HG02571 (cell line): ENCODE data around the gene KASH5.
"Not testable (repeated sequence)": the region's sequence is repeated elsewhere in the genome, so short reads cannot be mapped to it uniquely, and the experiment has no call there.

Source experiments
- ATAC-seq: cut with Tn5 transposase; IDR thresholded peaks from one replicate; pipeline ENCODE4 v1.9.1; 2021; ENCODE audit warnings: mild to moderate bottlenecking, moderate library complexity; ENCODE audit not compliant: unreplicated experiment

The KASH5 gene

DNA sequence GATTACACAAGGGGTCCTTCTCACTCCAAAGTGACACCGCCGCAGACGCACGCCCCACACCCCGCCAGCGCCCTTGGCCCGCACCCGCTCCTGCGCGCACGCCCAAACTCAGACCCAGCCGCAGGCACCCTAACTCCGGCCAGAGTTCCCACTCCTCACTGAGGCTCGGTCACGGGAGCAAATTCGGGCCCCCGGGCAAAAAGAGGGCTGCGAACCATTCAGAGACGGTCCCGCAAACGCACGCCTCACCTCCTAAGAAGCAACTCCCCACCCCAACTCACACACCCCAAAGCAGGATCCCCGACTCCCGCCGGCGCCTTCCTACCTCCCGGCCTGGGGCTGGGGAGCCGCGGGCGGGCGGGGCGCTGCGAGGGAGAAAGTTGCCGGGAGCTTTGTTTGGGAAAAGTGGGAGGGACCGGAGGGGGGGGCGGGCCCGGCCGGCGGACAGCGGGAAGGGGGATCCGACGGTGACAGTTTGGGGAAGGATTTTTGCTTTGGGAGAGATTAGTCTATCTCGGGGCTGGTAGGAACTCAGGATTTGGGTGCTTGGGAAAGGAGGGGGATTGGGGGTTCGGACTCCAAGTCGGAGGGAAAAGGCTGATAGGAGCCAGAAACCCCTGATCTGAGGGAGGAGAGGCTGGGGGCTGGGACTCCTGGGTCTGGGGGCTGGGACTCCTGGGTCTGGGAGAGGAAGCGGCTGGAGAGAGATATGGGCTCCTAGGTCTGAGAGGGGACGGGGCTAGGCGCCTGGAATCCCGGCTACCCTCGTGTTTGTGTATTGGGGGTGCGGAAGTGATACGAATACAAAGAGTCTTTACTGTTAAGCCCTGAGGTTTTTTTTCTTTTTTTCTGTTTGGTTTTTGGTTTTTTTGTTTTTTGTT is 25.8 kb upstream of the KASH5 start, which contains the start of gene TEAD2:
Gene TEAD2 (minus strand): TSS at position 369 of the 881 bp plus-strand sequence. CDS start 2,341 bp downstream, outside the sequence.
- ATAC-seq = no peak

DNA sequence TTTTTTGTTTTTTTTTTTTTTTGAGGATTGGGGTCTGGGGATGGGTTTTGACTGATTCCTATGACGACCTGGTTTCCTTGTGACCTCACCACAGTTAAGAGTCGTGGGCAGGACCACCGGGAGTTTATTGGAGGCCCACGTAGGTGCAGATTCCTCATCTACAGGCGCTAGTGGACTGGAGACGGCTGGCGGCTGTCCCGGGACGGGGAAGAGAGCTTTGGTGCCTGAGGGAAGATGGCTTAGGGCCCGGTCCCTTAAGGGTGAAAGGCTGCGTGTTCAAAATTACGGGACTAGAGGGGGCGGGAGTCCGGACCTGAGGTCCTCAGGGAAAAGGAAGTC is 25.2 kb upstream of the KASH5 start:
- ATAC-seq = no peak

DNA sequence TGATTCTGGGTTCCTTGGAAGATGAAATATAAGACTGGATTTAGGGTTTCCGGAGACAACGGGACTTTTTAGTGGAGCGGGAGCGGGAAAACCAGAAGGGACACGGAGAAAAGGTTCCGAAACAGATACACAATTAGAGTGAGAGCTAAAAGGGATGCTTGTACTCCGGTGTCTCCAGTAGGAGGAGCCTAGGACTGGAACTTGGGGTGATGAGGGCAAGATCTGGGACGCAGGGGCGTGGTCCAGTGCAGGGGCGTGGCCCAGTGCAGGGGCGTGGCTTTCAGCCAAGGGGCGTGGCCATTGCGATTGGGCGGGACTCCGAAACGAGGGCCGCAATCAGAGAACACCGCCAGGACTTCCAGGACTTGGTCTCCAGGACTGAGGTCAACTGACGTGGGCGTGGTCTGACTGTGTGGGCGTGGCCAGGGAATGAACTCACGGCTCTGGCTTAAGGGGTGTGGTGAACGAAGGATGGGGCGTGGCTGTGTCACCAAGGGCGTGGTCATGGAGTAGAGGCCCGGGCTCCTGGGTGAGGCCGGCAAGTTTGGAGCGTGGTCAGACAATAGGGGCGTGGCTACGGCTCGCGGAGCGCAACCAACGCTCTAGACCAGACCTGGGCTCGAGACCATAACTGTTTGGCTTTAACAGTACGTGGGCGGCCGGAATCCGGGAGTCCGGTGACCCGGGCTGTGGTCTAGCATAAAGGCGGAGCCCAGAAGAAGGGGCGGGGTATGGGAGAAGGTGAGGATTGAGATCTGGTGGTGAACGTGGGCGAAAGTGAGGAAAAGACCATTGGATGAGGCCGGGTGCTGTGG is 24.6 kb upstream of the KASH5 start, which contains the start of gene DKKL1:
Gene DKKL1 (plus strand): TSS at position 610 of the 815 bp plus-strand sequence. CDS start 122 bp downstream, at position 732.
- ATAC-seq = no peak

DNA sequence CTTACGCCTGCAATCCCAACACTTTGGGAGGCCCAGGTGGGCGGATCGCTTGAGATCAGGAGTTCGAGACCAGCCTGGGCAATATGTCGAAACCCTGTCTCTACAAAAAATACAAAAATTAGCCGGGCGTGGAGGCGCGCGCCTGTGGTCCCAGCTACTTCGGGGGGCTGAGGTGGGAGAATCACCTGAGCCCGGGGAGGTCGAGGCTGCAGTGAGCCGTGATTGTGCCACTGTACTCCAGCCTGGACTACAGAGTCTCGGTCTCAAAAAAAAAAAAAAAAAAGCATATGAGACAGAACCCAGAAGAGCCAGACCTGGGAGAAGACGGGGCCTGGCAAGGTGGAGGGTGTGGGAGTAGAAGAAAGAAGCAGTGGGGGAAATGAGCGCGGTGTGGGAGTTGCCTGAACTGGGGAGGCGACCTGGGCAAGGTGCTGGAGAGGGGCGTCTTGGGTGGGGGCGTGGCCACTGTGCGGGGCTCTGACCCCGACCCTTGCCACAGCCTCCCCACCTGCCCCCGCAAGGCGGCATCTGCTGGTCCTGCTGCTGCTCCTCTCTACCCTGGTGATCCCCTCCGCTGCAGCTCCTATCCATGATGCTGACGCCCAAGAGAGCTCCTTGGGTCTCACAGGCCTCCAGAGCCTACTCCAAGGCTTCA is 23.8 kb upstream of the KASH5 start:
- no peak for ATAC-seq

DNA sequence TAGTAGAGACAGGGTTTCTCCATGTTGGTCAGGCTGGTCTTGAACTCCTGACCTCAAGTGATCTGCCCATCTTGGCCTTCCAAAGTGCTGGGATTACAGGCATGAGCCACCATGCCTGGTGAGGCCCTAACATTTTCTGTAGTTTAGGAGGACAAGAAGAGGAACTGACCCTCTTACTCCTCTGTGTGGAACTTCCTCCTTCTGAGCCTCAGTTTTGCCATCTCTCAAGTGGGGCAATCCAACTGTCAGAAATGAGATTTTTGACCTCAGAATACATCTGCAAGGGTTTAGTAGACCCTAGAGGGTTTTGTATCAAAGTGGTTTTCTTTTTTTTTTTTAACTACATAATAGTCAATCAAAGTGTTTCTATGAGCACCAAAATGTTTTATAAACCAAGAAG is 21.9 kb upstream of the KASH5 start:
- ATAC-seq = no peak

DNA sequence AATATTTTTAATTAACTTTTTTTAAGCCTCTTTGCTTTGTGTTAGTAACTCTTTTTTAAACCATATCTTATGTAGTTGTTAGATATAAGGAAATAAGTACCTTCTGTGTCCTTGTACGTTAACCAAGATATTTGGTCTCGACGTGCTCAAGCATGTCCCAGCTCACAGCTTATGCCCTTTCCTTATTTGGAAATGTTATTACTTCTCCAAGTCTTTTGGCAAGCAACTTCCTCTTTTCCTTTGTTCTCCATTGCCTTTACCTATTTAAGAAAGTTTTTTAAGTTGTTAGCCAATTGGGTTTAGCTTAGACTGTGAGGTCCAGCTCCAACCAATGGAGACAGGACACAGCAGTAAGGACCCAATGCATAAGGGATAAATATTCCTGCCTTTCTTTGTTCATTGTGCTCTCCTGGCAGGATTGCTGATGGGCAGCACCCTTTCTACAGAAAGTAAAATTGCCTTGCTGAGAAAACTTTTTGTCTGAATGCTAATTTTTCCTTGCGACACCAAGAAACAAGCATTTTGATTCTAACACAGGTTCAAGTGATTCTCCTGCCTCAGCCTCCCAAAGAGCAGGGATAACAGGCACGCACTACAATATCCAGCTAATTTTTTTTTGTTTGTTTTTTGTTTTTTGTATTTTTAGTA is 19.2 kb upstream of the KASH5 start:
- no peak for ATAC-seq

DNA sequence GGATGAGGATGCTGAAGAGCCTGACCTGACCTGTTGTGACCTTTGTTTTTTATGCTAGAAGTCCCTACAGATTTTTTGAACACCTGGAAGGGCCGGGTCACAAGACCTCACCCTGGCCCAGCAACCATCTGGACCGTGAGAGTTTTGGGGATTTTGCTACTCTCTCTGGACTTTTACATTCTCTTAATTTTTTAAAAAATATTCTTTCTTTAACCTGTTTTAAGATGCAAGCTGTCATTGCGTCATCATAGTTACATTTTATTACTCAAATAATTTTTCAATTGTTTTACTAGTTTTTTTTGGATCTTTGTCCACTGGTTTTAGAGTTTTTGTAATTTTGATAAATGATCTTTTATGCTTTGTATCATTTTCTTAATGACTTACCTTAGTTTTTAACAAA is 16.9 kb upstream of the KASH5 start:
- no peak for ATAC-seq

DNA sequence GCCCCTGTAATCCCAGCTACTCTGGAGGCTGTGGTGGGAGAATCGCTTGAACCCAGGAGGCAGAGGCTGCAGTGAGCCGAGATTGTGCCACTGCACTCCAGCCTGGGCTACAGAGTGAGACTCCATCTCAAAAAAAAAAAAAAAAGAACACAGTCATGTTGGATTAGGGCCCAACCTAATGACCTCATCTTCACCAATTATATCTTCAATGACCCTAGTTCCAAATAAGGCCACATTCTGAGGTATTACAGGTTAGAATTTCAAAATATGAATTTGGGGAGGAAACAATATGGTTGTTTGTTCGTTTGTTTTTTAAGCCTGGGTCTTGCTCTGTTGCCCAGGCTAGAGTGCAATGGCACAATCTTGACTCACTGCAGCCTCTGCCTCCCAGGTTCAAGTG is 14.9 kb upstream of the KASH5 start:
- not testable (repeated sequence) for ATAC-seq

DNA sequence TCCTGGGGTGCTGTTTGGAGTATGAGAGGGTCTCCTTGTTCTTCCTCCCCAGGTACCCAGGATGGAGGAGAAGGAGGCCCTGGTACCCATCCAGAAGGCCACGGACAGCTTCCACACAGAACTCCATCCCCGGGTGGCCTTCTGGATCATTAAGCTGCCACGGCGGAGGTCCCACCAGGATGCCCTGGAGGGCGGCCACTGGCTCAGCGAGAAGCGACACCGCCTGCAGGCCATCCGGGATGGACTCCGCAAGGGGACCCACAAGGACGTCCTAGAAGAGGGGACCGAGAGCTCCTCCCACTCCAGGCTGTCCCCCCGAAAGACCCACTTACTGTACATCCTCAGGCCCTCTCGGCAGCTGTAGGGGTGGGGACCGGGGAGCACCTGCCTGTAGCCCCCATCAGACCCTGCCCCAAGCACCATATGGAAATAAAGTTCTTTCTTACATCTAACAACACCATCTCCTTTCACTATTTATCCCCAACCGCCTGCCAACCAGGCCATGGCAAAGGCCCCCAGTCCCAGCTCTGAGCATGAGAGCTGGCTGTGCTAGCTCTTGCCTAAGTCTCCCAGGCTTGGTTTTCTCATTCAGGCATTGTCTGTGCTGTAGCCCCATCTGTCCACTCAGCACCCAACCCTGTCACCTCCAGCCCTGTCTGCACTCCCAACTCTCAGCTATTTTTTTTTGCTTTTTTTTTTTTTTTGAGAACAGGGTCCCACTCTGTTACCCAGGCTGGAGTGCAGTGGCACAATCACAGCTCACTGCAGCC is 13.2 kb upstream of the KASH5 start:
- ATAC-seq = no peak

DNA sequence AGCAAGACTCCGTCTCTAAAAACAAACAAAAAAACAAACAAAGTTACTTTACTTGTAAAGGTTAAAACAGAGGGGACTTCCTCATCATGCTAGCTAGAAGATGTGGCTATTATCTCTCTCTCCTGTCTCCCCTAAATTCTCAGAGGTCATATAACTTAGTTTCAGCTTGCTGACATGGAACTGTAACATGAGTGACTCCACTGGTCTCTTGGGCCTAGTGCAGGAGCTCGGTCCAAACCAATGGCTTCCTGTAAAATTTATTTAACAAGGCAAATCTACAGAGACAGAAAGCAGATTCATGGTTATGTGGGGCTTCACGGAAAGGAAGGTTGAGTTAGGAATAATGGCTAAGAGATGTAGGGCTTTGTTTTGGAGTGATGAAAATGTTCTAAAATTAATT is 9.5 kb upstream of the KASH5 start:
- no peak for ATAC-seq

DNA sequence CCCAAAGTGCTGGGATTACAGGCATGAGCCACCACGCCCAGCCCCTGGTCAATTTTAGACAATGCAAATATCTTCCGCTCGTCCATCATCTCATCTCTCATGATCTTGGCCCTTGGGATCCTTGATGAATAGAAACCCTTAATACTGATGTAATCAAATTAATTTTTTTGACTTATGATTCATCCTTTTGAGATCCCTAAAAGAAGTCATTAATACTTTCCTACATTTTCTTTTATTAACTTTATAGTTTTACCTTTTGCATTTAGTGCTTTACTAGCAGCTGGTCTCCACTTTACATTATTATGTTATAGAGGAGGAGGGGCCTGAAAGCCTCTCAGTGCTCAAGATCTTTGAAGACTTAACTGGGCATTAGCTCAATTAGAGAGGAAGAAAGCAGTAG is 7.7 kb upstream of the KASH5 start:
- no peak for ATAC-seq

DNA sequence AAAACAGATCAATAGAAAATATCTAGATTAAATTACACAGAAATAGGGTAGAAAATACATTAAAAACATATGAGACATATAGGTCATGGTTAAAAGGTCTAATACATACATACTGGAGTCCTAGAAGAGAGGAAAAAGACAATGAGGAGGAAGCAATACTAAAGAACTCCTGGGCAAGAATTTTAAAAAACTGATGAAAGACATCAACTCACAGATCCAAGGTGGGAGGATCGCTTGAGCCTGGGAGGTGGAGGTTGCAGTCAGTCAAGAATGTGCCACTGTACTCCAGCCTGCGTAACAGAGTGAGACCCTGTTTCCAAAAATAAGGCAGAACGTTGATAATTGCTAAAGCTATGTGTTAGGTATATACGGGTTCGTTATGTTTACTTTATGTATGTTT is 5.4 kb upstream of the KASH5 start:
- ATAC-seq = no peak

DNA sequence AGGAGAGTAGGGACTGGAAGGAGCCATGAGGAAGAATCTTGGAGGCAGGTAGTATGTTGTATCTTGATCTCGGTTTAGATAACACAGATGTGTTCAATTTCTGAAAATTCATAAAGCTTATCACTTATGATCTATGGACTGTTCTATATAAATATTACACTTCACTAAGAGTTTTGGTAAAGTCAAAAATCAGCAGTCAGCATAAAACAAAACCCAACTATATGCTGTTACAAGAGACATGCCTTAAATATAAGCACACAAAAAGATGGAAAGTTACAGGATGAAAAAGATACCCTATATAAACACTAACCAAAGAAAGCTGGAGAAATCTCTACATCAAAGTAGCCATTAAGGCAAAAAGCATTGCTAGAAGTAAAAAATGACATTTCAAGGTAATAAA is 4.5 kb upstream of the KASH5 start:
- ATAC-seq = no peak

DNA sequence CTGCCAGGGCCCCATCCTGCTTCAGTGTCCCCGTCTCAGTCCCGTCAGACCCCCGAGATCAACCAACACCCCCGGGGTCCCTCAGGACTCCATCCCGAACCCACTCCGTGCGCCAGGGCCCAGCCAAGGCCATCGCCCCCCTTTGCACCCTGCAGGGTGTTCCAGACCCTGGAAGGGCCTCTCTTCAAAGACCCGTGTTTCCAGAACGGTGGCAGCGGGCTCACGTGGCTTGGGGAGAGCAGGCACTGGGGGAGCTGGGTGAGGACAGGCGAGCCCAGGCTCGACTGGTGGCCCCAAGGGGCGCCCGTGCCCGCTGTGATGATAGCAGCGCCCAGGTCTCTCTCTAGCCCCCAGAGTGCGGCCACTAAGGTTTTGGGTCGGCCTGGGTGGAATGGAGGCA is 1.4 kb downstream of the KASH5 start:
- ATAC-seq = no peak

DNA sequence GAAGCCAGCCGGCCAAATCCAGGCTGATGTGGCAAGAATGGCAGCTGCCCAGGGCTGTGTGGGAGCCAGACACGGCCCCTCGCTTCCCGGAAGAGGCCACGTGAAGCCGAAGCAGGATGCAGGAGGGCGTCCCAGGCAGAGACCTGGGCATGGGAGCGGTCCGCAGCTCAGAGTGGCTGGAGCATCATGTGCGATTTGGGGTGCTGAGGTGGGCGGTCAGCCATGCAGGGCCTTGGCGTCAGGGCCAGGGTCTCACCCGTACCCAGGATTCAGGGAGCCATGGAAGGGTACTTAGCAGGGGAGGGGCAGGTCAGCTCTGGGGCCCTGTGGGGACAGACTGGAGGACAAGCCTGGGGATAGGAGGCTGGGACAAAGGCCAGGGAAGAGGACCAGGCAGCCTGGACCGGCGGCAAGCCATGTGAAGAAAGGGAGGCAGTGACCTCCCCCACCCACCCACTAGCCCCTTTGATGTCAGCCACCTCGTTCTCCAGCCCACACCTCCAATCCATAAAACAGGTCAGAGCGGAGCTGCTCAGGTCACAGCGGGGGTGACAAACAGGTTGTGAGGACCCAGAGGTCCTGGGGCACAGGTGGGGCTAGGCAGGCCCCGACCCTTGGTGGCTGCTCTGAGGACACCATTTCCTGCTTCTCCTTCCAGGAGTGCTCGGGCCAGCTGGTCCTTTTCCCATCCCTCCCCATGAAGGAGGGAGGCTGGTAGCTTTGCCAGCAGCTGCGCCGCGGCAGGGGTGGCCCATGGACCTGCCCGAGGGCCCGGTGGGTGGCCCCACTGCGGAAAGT is 2.3 kb downstream of the KASH5 start:
- no peak for ATAC-seq

DNA sequence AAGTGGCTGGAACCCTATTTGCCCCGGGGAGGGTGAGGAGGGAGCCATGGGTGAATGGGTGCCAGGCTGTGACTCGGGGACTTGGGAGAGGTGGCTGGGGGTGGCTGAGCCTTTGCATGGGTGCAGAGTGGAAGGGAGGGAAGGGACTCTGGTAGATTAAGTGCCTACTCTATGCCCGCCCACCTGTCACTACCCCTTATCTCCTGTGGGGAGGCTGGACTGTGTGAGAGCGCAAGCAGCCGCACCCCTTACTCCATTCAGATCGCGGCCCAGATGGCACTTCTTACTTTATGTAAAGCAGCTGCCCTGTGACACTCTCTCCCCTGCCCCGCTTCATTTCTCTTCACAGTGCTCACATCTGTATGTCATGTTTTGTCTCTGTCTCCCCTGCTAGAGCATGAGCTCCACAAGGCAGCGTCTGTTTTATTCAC is 2.9 kb downstream of the KASH5 start:
- ATAC-seq = no peak

DNA sequence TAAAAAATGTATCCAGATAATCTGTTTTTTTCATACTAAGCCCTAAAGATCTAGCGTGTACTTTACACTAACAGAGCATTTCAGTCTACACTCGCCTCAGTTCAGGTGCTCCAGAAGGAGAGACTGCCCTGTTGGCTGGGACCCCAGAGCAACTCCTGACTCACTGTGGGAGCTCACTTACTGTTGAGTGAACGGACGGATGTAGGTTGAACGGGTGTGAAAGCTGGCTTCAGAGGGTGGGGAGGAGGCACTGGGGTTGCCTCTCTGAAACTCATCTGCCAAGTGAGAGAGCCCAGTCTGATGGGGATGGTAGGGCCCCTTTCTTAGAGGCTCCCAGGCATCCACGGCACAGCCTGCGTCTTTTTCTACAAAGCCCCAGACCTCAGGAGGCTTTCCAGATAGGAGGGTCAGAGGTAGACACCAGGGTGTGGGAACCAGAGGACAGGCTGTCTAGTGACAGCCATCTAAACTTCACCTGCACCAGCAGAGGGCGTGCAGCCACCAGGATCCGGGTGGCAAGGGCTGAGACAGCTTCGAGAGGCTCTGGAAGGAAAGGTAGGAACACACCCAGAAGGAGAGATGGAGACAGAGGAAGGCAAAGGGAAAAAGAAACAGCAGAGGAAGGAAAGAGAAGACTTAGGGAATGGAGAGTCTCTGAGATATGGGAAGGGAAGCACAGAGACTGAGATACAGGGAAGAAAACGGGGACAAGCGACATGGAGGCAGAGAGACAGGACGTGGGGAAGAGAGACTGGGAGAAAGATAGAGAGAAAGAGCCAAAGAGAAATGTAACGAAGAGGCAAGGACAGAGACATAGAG is 3.7 kb downstream of the KASH5 start:
- ATAC-seq = peak; percentile 51

DNA sequence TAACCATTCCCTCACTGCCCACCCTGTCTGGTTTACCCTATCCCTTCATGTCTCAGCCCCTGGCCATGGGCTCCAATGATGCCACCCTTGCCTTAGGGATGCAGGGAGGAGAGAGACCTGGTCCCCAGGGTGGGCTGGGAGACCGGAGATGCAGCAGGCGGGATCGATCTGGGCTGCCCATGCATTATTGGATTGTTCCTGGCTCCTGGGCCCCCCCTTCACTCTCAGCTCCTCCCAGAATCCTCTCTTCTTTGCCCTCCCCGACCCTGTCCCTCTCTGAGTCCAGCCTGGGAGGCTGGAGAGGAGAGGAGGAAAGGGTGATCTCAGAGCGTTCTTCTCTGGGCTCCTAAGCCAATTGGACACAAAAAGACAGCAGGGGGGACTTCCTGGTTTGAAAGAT is 5.8 kb downstream of the KASH5 start:
- ATAC-seq = no peak
